RWPE1 (cell line): ENCODE results near the gene CDKN1C.

Experiments
- CTCF ChIA-PET: fragments of 350-600 bp; sonication (Branson Sonifier 250); formaldehyde crosslinking; extraction: SDS; loops from one replicate; lab custom pipeline; 2021; lab: Yijun Ruan, JAX
- POLR2A ChIA-PET: fragments of 400-600 bp; formaldehyde crosslinking; extraction: SDS; loops from one replicate; lab custom pipeline; 2020; ENCODE audit warnings: antibody characterized with exemption; ENCODE audit not compliant: low non-redundant PET; lab: Yijun Ruan, JAX
- DNase-seq: peaks from one replicate; pipeline ENCODE4 v3.0.0; 2012; ENCODE audit warnings: low spot score
- H3K27ac ChIP-seq: fragments of 450-650 bp; 2 replicates; pipeline ENCODE4 v1.5.1; 2017
- CTCF ChIP-seq: fragments of 450-650 bp; conservative IDR thresholded peaks from 2 replicates; pipeline ENCODE4 v1.5.1; 2017; ENCODE audit warnings: low read depth, mild to moderate bottlenecking

Gene CDKN1C

DNA sequence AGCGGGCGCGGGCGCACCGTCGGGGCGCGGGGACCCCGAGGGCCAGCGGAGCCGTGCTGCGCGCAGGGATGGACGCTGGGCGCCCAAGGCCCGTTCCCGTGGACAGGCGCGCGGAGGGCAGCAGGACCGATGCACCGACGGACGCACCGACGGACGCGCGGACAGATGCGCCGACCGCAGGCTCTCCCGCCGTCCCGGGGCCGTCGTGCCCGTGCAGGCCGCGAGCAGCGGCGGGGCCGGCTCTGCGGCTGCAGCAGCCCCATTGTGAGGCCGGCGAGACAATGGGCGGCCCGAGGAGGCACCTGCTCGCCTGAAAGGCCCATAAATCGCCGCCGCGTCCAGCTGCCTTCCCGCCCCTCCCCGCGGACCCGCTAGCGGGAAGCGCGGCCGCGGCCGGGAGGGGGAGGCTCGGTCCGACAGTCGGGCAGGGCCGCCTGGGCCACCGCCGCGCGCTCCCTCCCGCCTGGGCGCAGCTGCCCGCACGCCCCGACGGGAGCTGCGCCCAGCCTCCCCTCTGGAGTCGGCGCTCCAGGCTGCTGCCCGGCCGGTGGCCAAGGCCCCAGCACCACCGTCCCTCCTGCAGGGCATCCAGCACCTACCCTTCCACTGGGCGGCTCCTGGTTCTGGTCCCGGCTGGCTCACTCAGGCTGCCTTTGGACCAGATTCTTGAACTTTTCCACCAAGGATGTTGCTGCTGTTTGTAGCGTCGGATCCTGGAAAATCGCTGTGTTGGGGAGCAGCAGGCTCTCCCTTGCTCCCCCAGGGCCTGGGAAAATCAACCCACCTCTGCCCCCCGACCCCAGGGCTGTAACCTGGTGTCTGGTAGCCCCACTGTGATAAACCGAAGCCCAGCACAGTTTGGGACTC, 15.8 kb downstream of the CDKN1C start:
- CTCF ChIA-PET = interaction anchor here (0.5 kb wide), 1 partner anchor 338 kb away, joined by 3 read pairs; no protein-coding TSS in a partner anchor
- TF ChIP-seq CTCF = no peak
- no peak overlapping the region for H3K27ac ChIP-seq
- POLR2A ChIA-PET = no interaction called here
- DNase-seq = no peak

GRCh38 chr11:2869134-2869526, 16.4 kb downstream of the CDKN1C start:
- TF ChIP-seq CTCF = no peak
- POLR2A ChIA-PET = no interaction called here
- CTCF ChIA-PET = no interaction called here

GRCh38 chr11:2868506-2869133, 17.0 kb downstream of the CDKN1C start:
- no peak overlapping the region for H3K27ac ChIP-seq
- no peak for DNase-seq
- POLR2A ChIA-PET = no interaction called here
- no peak for TF ChIP-seq CTCF
- CTCF ChIA-PET = no interaction called here

More at GRCh38 chr11:2869134-2869526, 16.4 kb downstream of the CDKN1C start:
- DNase-seq = no peak
- no peak overlapping the region for H3K27ac ChIP-seq

DNA sequence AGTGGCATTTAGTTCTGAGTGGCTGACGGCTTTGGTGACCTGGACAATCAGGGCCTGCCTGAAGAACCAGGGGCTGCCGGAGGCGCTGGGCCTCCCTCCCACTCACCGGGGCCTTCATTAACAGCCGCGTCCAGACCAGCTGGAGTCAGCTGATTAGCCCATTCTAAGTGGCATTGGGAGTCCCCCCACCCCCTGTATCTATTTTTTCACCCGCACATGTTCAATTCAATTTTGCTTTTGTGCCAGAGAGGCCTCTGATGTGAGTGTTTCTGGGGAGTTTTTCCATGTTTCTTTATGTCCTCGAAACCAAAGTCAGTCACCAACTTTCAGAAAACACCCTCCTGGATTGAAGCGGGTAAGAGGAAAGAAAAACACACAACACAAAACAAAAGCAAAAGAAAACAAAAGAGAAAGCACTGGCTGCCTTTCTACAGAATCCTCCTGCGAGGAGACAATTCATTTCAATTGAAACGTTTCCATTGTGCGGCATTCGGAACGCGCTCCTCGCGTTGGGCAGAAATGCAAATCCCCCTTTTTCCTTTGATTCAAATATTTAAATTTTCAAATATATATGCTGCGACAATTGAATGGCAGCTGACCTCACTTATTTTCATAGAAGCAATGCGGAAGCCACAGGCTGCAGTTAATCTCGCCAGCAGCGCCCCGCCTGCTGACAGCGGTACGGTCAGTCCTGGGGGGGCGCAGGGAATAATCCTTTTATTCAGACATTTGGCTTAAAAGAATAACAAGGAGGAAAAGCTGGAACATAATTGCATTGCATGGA, 17.7 kb downstream of the CDKN1C start:
- ChIA-PET POLR2A (no interaction called here), CTCF (interaction anchor here (0.7 kb wide), 1 partner anchor 579 kb away, joined by 7 read pairs; no protein-coding TSS in a partner anchor)
- no peak for TF ChIP-seq CTCF
- no peak overlapping the region for H3K27ac ChIP-seq
- no peak for DNase-seq

DNA sequence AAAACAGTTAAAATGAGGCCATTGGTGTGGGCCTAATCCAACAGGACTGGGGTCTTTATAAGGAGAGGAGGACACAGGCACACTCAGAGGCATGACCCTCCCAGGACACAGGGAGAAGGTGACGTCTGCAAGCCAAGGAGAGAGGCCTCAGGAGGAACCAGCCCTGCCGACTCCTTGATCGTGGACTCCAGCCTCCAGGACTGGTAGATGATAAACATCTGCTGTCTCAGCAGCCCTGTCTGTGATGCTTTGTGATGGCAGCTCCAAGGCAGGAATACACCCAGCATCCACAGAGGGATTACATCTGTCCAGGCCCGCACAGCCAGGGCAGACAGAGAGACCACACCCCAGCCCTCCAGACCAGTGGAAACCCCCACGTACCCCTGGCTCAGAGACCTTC, 18.4 kb downstream of the CDKN1C start:
- TF ChIP-seq CTCF = no peak
- ChIA-PET CTCF (interaction anchor here (0.7 kb wide), 2 partner anchors 163 to 164 kb away, joined by 3 read pairs; no protein-coding TSS in a partner anchor), POLR2A (no interaction called here)
- DNase-seq = no peak
- no peak overlapping the region for H3K27ac ChIP-seq

GRCh38 chr11:2865922-2866577, 19.5 kb downstream of the CDKN1C start:
- no peak overlapping the region for H3K27ac ChIP-seq
- POLR2A ChIA-PET = no interaction called here
- DNase-seq = no peak
- CTCF ChIA-PET = no interaction called here
- no peak for TF ChIP-seq CTCF
